GM21825 (cell line): ENCODE results near the gene GRIN2A.

Experiments
- ATAC-seq: cut with Tn5 transposase; IDR thresholded peaks from one replicate; pipeline ENCODE4 v1.9.1; 2021; ENCODE audit warnings: mild to moderate bottlenecking, moderate library complexity; ENCODE audit not compliant: unreplicated experiment

Gene GRIN2A

DNA sequence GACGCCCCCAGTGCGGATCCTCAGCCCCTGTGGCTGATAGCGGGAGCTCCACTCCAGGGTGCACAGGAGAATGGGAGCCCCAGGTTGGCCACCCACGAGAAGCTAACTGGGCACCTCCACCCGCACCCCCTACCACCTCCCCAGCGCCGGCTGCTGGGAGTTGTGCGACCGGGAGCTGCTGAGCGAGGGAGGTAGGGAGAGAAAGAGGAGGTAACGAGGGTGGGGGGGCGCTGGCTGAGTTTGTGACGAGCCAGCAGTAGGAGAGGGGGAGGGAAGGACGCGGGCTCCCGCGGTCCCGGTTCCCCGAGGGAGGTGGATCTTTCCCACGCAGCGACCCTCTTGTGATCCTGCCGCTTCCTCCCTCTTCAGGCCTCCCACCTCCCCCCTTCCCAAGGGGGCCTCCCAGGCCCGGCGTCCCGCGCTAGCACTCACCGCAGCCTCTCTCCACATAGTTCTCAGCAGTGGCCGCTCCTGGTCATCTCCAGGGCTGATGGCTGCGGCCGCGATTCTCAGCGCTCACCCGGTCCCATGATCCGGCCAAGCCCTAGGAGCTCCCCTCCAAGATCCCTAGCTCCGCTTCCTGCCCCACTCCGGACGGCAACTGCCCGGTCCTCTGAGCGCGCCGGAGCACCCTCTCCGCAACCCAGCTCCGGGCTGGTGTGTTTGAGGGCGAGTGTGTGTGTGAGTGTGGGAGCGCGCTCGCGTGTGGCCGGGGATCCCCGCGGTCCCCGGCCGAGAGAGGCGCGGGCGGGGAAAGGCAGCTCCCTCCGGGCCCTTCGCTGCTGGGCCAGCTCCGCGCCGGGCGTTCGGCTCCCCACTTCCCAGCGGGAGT lies at the start of gene GRIN2A:
Gene GRIN2A (minus strand): TSS at position 207 of the 832 bp plus-strand sequence. CDS start 2,017 bp downstream, outside the sequence.
- ATAC-seq = no peak

DNA sequence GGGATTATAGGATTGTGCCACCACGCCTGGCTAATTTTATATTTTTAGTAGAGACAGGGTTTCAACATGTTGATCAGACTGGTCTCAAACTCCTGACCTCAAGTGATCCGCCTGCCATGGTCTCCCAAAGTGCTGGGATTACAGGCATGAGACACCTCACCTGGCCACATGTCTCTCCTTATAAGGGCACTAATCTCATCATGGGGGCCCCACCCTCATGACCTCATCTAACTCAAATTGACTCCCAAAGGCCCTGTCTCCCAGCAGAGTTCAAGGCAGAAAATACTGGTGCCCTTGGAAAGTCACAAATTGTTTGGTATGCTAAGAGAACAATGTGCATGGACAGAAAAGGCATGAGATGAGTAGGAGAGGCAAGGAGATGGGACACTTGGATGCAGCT lies 49.3 kb upstream of the GRIN2A start:
- no peak for ATAC-seq

DNA sequence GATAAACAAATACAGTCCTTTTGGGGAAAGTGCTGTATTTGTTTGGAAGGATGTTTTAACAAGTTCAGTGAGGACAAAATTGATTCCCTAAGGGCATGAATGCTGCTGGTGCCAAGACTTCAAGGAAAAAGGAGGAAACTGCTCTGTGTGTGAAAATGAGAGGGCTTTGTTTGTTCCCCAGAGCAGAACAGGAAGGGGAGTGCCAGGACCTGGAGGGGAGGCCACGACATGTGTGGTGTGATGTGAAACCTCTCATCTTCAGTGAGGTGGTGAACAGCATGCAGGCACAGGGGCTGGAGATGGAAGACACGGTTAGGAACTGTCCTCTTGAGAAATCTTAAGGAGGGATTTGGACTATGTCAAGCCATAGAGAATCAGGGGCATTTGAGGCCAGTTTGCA lies 46.6 kb upstream of the GRIN2A start:
- no peak for ATAC-seq

DNA sequence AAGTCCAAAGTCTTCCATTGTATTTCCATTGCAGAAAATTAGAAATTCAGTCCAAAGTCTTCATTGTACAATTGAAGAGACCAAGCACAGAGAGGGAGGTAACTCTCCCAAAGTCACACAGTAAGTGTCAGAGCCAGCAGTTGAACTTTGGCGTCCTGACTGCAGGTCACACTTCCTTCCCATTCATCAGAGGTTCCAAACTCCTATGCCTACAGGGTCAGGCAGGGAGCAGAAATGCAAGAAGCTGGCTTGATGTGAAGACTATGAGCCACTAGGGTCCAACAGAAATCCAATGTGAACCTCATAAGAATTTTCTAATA lies 44.7 kb upstream of the GRIN2A start:
- ATAC-seq = no peak

DNA sequence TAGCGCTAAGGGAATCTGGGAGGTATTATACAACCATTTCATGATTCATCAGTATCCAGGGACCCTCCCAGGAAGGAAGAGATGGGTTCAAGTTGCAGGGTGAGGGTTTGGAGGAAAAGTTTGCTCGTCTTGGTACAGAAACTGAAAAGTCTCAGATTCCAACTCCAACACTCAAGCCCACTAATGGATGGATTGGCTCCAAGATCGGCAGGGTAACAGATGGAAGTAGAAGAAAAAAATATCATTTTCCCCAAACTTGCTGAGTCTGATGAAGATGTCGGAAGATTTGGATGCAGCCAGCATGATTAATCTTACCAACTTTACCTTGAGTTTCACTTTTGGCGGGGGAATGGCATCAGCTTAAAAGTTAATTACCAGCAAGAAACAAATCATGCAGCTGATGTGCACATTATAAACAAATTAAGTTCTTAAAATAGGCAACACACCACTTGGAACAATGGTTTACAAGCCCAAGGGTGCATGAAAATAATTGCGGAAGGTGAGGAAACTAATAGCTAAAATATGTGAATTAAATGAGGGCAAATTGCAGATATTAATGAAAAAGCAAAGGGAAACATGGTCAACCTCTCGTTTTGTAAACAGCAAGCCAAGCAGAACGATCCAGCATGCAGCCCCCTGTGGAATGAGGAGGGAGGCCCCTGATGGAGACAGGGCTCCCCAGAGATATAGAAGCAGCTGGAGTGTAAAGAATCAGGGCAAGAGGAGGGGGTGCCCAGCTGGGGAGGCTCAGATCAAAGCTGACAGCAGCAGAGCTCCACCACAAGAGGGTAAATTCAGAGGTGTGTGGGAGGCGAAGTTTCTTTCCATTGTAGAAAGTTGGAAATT lies 44.1 kb upstream of the GRIN2A start:
- ATAC-seq = no peak

DNA sequence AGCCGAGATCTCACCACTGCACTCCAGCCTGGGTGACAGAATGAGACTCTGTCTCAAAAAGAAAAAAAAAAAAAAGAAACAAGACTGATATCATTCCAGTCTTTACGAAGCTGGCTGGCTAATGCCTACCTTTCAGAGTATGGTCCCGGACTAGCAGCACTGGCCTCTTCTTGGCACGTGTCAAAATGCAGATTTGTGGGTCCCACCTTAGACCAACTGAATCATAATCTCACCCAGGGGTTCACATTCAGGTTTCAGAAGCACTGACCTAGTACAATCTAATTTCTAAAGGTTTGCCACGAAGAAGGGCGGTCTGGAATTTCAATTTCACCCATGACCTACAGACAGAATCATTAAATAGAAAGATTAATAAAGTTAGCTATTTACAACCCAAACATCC lies 43.4 kb upstream of the GRIN2A start:
- ATAC-seq = no peak

DNA sequence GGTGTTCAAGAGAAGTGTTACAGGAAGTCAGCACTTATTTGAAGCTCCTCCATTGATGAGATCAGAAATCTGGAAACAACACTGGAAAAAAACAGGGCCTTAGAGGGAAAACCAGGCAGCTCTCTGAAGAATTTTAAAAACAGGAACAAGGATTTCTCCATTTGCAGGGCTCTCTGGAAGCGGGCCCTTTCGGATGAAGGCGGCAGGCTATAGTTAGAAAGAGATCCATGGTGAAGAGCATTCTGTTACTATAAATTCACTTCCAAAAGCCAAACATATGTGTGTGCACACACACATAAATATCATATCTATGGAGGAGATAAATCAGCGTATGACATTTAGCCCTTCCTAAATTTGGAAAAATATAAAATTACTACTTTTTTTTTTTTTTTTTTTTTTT lies 42.6 kb upstream of the GRIN2A start:
- ATAC-seq = no peak

DNA sequence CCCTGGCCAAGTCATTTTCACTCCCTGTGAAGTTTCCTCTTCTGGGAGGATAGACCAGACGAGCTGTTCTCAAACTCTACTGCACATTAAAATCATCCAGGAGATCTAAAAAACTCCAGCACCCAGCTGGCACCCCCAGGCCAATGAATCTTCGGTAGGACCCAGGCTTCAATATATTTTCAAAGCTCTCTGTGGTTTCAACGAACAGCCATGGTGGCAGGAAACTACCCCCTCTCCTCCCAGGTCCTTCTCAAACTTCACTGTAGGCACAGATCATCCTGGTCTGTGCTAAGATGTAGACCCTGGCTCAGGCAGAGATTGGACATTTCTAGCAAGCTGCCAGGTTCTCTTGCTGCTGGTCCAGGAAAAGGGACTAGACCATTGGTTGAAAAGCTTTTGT lies 38.7 kb upstream of the GRIN2A start:
- no peak for ATAC-seq

DNA sequence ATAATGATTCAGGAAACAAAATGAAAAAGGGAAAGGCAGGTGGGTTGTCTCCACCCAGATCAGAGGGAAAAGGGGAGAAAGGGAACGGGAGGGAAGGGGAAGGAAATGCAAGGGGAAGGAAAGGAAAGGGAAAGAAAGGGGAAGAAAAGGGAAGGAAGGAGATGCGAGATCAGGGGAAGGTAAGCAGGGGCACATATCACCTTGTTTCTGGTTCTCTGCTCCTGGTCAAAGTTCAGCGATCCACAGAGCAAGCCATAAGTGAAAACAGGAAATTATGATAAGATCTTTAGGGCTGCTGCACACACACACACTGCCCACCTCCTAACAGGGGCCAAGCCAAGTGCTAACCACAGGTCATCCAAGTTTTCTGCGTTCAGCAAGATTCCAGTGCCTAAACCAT lies 37.5 kb upstream of the GRIN2A start:
- ATAC-seq = no peak

DNA sequence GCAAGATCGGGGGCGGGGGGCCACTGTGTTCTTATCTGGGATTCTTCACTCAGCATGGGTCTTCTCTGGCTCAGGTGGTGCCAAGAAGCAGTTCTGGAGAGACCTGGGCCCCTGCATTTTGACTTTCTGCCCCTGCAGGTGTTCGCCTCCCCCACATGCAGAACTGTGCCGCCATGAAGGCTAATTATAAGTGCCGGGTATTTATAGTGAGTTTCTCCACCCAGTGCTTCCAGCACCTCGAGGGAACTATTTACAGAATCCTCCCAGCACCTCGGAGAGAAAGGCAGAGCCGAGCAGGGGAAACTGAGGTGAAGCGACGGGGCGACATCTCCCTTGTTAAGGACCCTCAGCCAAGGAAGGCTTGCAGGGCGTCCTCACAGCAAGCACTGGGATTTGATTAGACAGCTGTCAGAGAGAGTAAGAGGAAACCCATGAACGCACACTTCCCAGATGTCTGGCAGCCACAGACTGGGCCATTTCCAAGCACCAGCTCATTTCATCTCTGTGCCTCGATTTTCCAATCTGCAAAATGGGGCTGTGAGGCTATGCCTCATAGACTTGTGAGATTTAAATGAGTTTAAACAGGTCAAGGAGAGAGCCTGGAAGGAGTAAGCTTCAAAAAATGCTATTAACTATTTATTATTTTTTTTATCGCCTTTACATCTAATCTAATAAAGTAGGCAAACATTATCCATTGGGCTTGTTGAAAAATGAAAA lies 36.4 kb upstream of the GRIN2A start:
- no peak for ATAC-seq

DNA sequence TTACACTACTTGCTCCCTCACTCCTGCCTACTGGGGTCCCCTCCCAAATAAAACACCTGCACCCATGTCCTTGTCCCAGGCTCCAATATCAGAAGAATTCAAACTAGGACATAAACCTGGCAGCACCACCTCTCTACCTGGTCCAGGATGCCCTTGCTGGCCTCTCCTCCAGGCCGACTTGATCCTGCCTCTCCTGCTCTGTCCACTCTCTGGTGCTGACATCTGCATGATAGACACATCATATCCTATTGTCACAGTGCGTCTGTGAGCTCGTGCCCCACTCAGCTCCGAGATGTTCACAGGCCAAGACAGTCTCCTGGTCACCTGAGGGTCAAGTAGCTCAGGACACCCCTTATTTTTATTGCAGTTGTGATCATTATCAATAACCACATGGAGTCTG lies 31.5 kb upstream of the GRIN2A start:
- ATAC-seq = no peak

DNA sequence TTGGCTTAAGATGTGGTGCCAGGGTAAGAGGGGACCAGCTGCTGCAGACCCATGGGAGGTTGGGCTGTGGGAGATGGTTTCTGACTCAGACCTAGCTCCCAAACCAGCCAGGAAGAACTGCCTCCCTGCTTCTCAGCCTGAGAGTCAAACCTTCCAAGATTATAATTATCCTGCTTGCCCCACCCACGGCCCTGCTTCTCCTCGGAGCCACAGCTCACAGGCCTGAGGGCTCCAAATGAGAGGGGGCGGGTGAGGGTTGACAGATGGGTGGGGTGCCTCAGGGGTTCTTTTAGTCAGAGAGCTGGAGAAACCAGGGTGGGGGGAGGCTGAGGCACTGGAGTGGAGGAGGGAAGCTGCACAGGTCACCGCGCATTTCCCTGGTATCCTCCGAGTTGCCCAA lies 28.7 kb upstream of the GRIN2A start:
- no peak for ATAC-seq

DNA sequence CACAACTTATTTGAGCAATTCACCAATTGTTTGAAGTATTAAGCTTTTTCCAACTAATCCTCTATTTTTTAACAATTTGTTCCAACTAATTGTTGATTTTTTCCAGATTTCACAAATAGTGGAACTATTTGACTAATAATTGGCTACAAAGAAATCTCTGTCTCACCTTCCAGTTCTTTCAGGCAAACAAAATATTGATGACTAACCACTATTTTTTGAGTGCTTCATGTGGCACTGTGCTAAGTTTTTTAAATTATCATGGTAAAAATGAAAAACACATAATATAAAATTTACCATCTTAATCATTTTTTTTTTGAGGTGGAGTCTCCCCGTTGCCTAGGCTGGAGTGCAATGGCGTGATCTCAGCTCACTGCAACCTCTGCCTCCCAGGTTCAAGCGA lies 24.6 kb upstream of the GRIN2A start:
- ATAC-seq = no peak

DNA sequence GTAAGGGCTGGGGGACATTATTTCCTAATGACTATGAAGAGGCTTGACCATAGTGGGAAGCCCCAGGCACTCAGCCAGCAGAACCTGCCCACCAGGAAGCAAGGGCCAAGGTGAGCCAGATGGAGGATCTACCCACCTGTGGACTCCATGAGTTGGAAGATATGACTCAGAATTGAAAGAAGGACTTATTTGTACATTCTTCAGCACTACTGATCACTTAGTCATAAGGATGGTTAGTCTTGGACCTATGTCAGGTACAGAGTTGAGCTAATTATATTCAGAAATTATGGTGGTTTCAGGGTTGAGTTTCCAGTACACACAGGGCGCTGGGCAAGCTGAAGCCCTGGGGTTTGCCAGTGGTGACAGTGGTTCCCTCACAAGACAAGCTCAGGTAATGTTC lies 24.0 kb upstream of the GRIN2A start:
- ATAC-seq = no peak

DNA sequence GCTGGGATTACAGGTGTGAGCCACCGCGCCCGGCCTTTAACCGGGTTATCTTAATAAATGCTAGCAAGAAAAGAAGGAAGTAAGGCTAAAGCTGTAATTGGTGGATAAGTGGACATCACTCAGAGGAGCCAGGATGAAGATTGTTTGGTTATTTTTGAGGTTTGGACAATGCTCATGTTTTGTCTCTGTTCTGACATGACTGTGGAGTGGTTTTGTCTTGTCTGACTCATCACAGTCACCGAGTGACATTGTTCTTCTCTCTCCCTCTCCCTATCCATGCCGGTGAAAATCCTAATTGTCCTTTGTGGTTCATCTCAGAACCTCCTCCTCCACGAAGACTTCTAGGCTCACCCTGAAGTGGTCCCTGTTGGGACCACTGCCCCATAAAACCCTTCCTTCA lies 23.5 kb upstream of the GRIN2A start:
- ATAC-seq = no peak

DNA sequence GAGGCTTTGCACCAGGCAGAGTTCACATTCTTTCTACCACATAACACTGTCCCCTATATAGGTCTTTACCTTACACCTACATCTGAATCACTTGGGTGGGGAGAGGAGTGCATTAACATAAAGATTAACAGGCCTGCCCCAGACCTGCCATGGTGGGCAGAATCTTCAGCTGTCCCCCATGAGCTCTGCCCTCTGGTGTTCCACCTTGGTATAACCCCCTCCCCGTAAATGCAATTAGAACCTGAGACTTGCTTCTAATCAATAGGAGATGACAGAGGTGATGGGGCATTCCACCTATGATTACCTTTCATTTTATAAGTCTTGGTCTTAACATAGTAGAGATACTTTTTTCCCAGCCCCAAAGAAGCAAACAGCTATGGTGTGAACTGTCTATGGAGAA lies 20.4 kb upstream of the GRIN2A start:
- ATAC-seq = no peak

DNA sequence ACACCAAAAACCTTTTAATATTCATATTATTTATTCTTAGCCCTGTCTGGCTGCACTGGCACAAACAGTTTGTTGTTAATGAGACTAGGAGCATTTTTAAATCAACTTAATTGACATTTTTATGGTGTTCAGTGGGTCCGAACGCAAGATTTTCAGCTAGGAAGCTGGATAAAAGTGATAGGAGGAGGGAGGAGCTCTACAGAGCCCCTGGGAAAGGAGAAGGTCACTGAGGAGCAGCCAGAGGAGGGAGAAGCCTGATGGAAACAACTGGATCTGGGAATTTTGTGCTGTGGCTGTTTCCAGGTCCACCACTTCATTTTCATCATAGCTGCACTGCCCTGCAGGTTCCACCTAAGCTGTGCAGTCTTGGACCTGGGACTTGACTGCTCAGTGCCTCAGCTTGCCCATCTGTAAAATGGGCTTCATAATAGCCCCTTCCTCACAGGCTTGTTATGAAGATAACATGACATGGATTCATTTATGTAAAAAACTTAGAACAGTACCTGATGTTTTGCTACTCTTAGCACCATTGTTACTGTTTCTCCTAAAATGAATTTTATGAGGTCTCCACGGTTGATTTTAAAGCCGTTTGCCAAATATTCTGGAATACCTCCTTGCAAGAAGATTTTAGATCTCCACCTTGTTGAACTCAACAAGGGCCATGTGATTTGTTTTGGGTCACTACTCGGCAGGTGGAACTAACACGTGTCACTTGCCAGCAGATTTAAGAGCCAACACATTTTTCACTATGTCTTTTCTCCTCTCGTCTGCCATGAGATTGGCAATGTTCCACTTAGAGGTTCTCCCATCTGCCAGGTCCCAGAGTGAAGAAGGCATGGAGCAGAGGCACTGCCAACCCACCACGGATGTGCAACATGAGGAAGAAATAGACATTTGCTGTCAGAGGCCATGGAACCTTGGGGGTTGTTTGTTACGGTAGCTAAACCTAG lies 18.7 kb upstream of the GRIN2A start:
- ATAC-seq = no peak

DNA sequence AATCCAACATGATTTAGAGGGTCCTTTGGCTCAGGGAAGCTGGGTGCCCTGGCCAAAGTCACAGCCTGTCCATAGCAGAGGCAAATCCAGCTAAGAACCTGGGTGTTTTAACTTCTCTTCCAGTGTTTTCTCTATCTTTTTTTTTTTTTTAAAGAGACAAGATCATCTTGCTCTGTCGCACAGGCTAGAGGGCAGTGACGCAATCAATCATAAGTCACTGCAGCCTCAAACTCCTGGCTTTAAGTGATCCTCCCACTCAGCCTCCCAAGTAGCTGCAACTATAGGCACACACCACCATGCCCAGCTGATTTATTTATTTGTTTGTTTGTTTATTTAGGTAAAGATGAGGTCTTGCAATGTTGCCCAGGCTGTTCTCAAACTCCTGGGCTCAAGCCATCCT lies 14.8 kb upstream of the GRIN2A start:
- ATAC-seq = no peak

DNA sequence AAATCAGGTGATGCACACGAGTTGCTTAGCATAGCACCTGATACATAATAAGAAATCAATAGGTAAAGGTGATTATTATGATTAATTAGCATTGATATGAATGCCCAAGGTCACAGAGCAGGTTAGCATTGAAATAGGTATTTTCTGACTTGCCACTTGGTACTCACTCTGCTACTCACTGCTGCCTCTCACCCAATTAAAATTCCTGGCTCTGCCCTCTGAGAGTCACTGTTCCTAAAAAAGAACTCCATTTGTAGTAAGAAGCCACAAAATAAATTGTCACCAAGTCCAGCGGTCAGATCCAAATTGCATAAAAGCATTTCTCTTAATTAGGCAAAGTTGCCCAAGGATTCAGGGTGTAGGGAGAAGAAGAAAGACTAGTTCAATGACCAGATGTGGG lies 8.9 kb upstream of the GRIN2A start:
- ATAC-seq = no peak

DNA sequence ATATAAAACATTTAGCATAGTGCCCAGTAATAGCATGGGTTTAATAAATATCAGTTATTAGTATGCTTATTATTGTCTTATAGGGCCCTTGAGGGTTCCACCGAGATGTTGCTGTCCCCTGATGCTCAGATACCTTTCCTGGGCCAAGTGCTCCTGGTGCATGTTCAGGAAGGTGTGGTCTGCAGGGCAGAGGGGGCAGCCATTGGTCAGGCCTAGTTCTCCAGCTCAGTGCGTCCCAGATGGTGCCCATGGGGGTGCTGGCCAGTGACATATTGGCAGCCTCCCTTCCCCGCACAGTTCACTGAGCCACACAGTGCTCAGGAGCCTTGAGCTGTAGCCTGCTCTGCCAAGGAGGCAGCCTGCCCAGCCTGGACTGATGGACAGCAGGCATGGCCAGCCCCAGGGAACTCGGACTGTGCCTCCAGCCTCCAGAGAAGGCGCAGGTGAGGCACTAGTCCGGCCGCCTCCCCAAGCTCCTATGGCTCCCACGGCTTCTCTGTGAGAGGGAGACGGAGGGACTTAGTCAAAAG lies 7.7 kb upstream of the GRIN2A start:
- ATAC-seq = no peak
